ENCODE measurements around the gene PRKG1.

Gene PRKG1

GRCh38 chr10:51103554-51104217, 29.4 kb downstream of the PRKG1 start:
- Histone ChIP-seq H3K27me3 (ENCODE audit: control insufficient read depth, low read length) (no peaks in the 10 kb centered on the region), H3K9me2 (replicated peaks; ENCODE audit: control insufficient read depth, low read length) (no peaks in the 10 kb centered on the region), H3K9me3 (ENCODE audit: control insufficient read depth, insufficient read depth, low read length) (no peaks in the 10 kb centered on the region), H3K4me3 (ENCODE audit: low read length) (no peak overlapping the region), H3K4me2 (ENCODE audit: low read length) (no peak overlapping the region), H3K79me2 (ENCODE audit: control insufficient read depth, low read length) (no peaks in the 10 kb centered on the region), H3K27ac (ENCODE audit: low read depth, low read length) (no peak overlapping the region), H4K20me1 (ENCODE audit: control insufficient read depth, insufficient read depth, low read depth, low read length) (no peaks in the 10 kb centered on the region), H3F3A (ENCODE audit: control insufficient read depth, insufficient read depth) (no peaks in the 10 kb centered on the region), H3K4me1 (ENCODE audit: control insufficient read depth, low read length) (no peaks in the 10 kb centered on the region), H3K36me3 (ENCODE audit: control insufficient read depth, low read length) (no peaks in the 10 kb centered on the region)
- TF ChIP-seq, protein P1, sequence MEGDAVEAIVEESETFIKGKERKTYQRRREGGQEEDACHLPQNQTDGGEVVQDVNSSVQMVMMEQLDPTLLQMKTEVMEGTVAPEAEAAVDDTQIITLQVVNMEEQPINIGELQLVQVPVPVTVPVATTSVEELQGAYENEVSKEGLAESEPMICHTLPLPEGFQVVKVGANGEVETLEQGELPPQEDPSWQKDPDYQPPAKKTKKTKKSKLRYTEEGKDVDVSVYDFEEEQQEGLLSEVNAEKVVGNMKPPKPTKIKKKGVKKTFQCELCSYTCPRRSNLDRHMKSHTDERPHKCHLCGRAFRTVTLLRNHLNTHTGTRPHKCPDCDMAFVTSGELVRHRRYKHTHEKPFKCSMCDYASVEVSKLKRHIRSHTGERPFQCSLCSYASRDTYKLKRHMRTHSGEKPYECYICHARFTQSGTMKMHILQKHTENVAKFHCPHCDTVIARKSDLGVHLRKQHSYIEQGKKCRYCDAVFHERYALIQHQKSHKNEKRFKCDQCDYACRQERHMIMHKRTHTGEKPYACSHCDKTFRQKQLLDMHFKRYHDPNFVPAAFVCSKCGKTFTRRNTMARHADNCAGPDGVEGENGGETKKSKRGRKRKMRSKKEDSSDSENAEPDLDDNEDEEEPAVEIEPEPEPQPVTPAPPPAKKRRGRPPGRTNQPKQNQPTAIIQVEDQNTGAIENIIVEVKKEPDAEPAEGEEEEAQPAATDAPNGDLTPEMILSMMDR (IDR thresholded peaks at IDR 0.05; ENCODE audit: low read depth, low read length, poor library complexity, severe bottlenecking): no peak
- no peak for TF ChIP-seq EZH2phosphoT487 (IDR thresholded peaks at IDR 0.05; ENCODE audit: borderline replicate concordance, low read length)

GRCh38 chr10:51106311-51106945, 32.1 kb downstream of the PRKG1 start:
- Histone ChIP-seq H3K4me2 (ENCODE audit: low read length) (no peak overlapping the region), H3K4me1 (ENCODE audit: control insufficient read depth, low read length) (no peaks in the 10 kb centered on the region), H4K20me1 (ENCODE audit: control insufficient read depth, insufficient read depth, low read depth, low read length) (no peaks in the 10 kb centered on the region), H3K9me3 (ENCODE audit: control insufficient read depth, insufficient read depth, low read length) (no peaks in the 10 kb centered on the region), H3K9me2 (replicated peaks; ENCODE audit: control insufficient read depth, low read length) (no peaks in the 10 kb centered on the region), H3K27me3 (ENCODE audit: control insufficient read depth, low read length) (no peaks in the 10 kb centered on the region), H3K36me3 (ENCODE audit: control insufficient read depth, low read length) (no peaks in the 10 kb centered on the region), H3K27ac (ENCODE audit: low read depth, low read length) (no peak overlapping the region), H3K4me3 (ENCODE audit: low read length) (no peak overlapping the region), H3K79me2 (ENCODE audit: control insufficient read depth, low read length) (no peaks in the 10 kb centered on the region), H3F3A (ENCODE audit: control insufficient read depth, insufficient read depth) (no peaks in the 10 kb centered on the region)
- TF ChIP-seq EZH2phosphoT487 (IDR thresholded peaks at IDR 0.05; ENCODE audit: borderline replicate concordance, low read length): no peak
- TF ChIP-seq, protein P1 (IDR thresholded peaks at IDR 0.05; ENCODE audit: low read depth, low read length, poor library complexity, severe bottlenecking): no peak

DNA sequence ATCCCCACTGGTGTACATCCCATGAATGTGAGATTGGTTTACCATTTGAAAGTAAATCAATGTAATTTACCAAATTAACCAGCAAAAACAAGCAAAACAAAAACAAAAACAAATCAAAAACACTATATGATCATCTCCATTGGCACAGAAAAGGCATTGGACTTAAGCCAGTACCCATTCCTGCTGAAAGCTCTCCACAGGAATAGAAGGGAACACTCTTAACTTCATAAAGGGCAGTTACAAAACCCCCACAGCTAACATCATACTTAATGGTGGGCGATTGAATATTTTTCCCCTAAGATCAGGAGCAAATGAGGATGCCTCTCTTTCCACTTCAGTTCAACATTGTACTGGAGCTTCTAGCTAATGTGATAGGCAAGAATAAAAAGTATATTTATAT, 34.1 kb downstream of the PRKG1 start:
- Histone ChIP-seq H3K4me2 (ENCODE audit: low read length) (no peak overlapping the region), H3K4me1 (ENCODE audit: control insufficient read depth, low read length) (no peaks in the 10 kb centered on the region)

More for the DNA sequence above, 34.1 kb downstream of the PRKG1 start:
- no peaks in the 10 kb centered on the region for H3K79me2 ChIP-seq (ENCODE audit: control insufficient read depth, low read length)
- no peaks in the 10 kb centered on the region for H3K9me3 ChIP-seq (ENCODE audit: control insufficient read depth, insufficient read depth, low read length)
- H3F3A ChIP-seq (ENCODE audit: control insufficient read depth, insufficient read depth): no peaks in the 10 kb centered on the region
- H3K9me2 ChIP-seq (replicated peaks; ENCODE audit: control insufficient read depth, low read length): no peaks in the 10 kb centered on the region
- no peak overlapping the region for H3K27ac ChIP-seq (ENCODE audit: low read depth, low read length)
- H3K27me3 ChIP-seq (ENCODE audit: control insufficient read depth, low read length): no peaks in the 10 kb centered on the region
- H4K20me1 ChIP-seq (ENCODE audit: control insufficient read depth, insufficient read depth, low read depth, low read length): no peaks in the 10 kb centered on the region
- no peak overlapping the region for H3K4me3 ChIP-seq (ENCODE audit: low read length)
- no peaks in the 10 kb centered on the region for H3K36me3 ChIP-seq (ENCODE audit: control insufficient read depth, low read length)
- TF ChIP-seq, protein P1 (IDR thresholded peaks at IDR 0.05; ENCODE audit: low read depth, low read length, poor library complexity, severe bottlenecking): no peak
- TF ChIP-seq EZH2phosphoT487 (IDR thresholded peaks at IDR 0.05; ENCODE audit: borderline replicate concordance, low read length): no peak
